Endothelial cell of umbilical vein (primary cell): ENCODE measurements around the gene C3orf38. TPM values are rescaled to one million over a fixed set of nuclear protein-coding genes. Genes with fewer than 3 reads are reported as not detected.

Source experiments
- BruUV-seq: library from RNA; stranded (reverse); fragments of 400-500 nt; replicated peaks from 2 replicates; lab custom pipeline; 2021; lab: Mats Ljungman, UMichigan
- CTCF ChIA-PET: fragments of 300-600, 350-600 bp; sonication (Branson Sonifier 250); formaldehyde crosslinking; loops from one replicate; lab custom pipeline; 2021; ENCODE audit warnings: antibody characterized with exemption, inconsistent platforms; lab: Charles Lee
- POLR2A ChIA-PET: fragments of 300-600, 350-600 bp; sonication (Branson Sonifier 250); formaldehyde crosslinking; loops from one replicate; lab custom pipeline; 2021; ENCODE audit warnings: antibody characterized with exemption, inconsistent platforms; lab: Charles Lee
- DNase-seq: peaks from one replicate; pipeline ENCODE4 v3.0.0-alpha.2; 2011; ENCODE audit warnings: low read depth, low spot score
- FAIRE-seq: peaks from 2 replicates; lab custom pipeline; 2011; peaks lifted over from hg19 to GRCh38; lab: Jason Lieb, UNC
- H2AFZ ChIP-seq: 2 replicates; pipeline ENCODE4 v1.6.0; 2012; ENCODE audit warnings: low read depth, low read length, control low read depth, inconsistent platforms
- H3K27ac ChIP-seq: 2 replicates; pipeline ENCODE4 v1.5.1; 2011; ENCODE audit warnings: low read depth, mild to moderate bottlenecking, control low read depth, low read length, moderate library complexity; ENCODE audit not compliant: insufficient read depth
- H3K27me3 ChIP-seq, 2 experiments: 2 replicates each; pipeline versions ENCODE4 v1.6.0 to v1.6.1; 2011; ENCODE audit warnings: low read length in 2 of 2, mixed read lengths in 1 of 2; ENCODE audit not compliant: control insufficient read depth in 2 of 2, insufficient read depth in 2 of 2
- H3K36me3 ChIP-seq, 2 experiments: 2 replicates in 1 of 2; 3 replicates in 1 of 2; pipeline ENCODE4 v1.5.1; 2011; ENCODE audit warnings: low read length in 2 of 2, mild to moderate bottlenecking in 1 of 2, moderate library complexity in 1 of 2; ENCODE audit not compliant: control insufficient read depth in 2 of 2, insufficient read depth in 2 of 2; ENCODE audit errors: extremely low read depth in 1 of 2
- H3K4me1 ChIP-seq: 3 replicates; pipeline ENCODE4 v1.5.1; 2011; ENCODE audit warnings: mild to moderate bottlenecking, low read length; ENCODE audit not compliant: control insufficient read depth, insufficient read depth; ENCODE audit errors: extremely low read depth
- H3K4me2 ChIP-seq: 2 replicates; pipeline ENCODE4 v1.6.1; 2011; ENCODE audit warnings: low read length, control low read depth, mixed read lengths; ENCODE audit not compliant: insufficient read depth
- H3K4me3 ChIP-seq, 3 experiments: fragments of 200-600 bp in 1 of 3; sonication (generic), shearing (Covaris generic) in 1 of 3; replicated peaks in 1 of 3; 2 replicates each; pipeline ENCODE4 v1.5.1; 2011 to 2016; ENCODE audit warnings: control low read depth in 3 of 3, low read length in 3 of 3, mild to moderate bottlenecking in 2 of 3, inconsistent platforms in 1 of 3, low read depth in 1 of 3, moderate library complexity in 1 of 3; ENCODE audit not compliant: insufficient read depth in 1 of 3
- H3K79me2 ChIP-seq: 2 replicates; pipeline ENCODE4 v1.6.0; 2012; ENCODE audit warnings: low read length, inconsistent platforms; ENCODE audit not compliant: control insufficient read depth, insufficient read depth
- H3K9ac ChIP-seq: replicated peaks from 2 replicates; pipeline ENCODE3; 2011; ENCODE audit warnings: low read length, control low read depth; ENCODE audit not compliant: insufficient read depth; ENCODE audit errors: extremely low read depth
- H3K9me1 ChIP-seq: replicated peaks from 3 replicates; pipeline ENCODE4 v1.6.0; 2011; ENCODE audit warnings: mild to moderate bottlenecking, low read length; ENCODE audit not compliant: control insufficient read depth, insufficient read depth; ENCODE audit errors: extremely low read depth
- H3K9me3 ChIP-seq: replicated peaks from 2 replicates; pipeline ENCODE4 v1.5.1; 2012; ENCODE audit warnings: low read length, inconsistent platforms; ENCODE audit not compliant: control insufficient read depth, insufficient read depth
- H4K20me1 ChIP-seq: replicated peaks from 2 replicates; pipeline ENCODE3; 2011; ENCODE audit warnings: mild to moderate bottlenecking, low read length; ENCODE audit not compliant: control insufficient read depth, insufficient read depth; ENCODE audit errors: extremely low read depth
- EZH2 ChIP-seq: IDR thresholded peaks from 2 replicates; pipeline ENCODE4 v1.6.1; 2012; ENCODE audit warnings: borderline replicate concordance, low read depth, mild to moderate bottlenecking, moderate library complexity, low read length, inconsistent platforms; ENCODE audit not compliant: severe bottlenecking
- FOS ChIP-seq: IDR thresholded peaks from 2 replicates; pipeline ENCODE4 v1.6.1; 2011; ENCODE audit warnings: mild to moderate bottlenecking, low read length, moderate library complexity, borderline replicate concordance; ENCODE audit not compliant: insufficient read depth
- GATA2 ChIP-seq: IDR thresholded peaks from 2 replicates; pipeline ENCODE4 v1.7.0; 2011; ENCODE audit warnings: low read depth, mild to moderate bottlenecking, moderate library complexity, mixed read lengths, low read length; ENCODE audit not compliant: insufficient read length, insufficient read depth
- JUN ChIP-seq: IDR thresholded peaks from 2 replicates; pipeline ENCODE4 v1.6.1; 2011; ENCODE audit warnings: borderline replicate concordance, low read depth; ENCODE audit not compliant: insufficient read length, insufficient read depth
- MYC ChIP-seq: IDR thresholded peaks from one replicate; pipeline ENCODE4 v1.6.1; 2011; ENCODE audit warnings: mild to moderate bottlenecking, low read depth, low read length
- POLR2A ChIP-seq: IDR thresholded peaks from 2 replicates; pipeline ENCODE4 v1.6.1; 2012; ENCODE audit warnings: low read depth, mild to moderate bottlenecking, control low read depth, low read length
- POLR2AphosphoS5 ChIP-seq: IDR thresholded peaks from 2 replicates; pipeline ENCODE4 v1.6.1; 2012; ENCODE audit warnings: low read depth, mild to moderate bottlenecking, control low read depth, low read length, moderate library complexity; ENCODE audit not compliant: insufficient read depth
- dilution Hi-C: fragments of 300-500 bp; cut with MboI; formaldehyde crosslinking; loops from one replicate; pipeline ENCODE4 v1.15.0; 2019; ENCODE audit warnings: low sequenced_read_pairs; ENCODE audit not compliant: extremely low pct_ligation_motif_present
- intact Hi-C: fragments of 100-400 bp; cut with micrococcal nuclease; formaldehyde crosslinking; loops from one replicate; pipeline ENCODE4 v1.10.0; 2022
- polyA plus RNA-seq, 4 experiments: library from polyadenylated mRNA; depleted of rRNA in 3 of 4; stranded (reverse) in 3 of 4; unstranded in 1 of 4; fragments of >200 nt; gene quantifications; 2 replicates each; pipeline versions ENCODE4 v1.2.1 to v1.2.3, GENCODE V29; 2011 to 2012; ENCODE audit warnings: missing spikeins in 1 of 4
- total RNA-seq: library from RNA; stranded (reverse); gene quantifications from 2 replicates; pipeline ENCODE4 v1.2.3, GENCODE V29; 2021
- TF ChIP-seq, protein P1 (sequence below), 2 donors: IDR thresholded peaks; 1 replicate in 1 of 2; 2 replicates in 1 of 2; pipeline ENCODE4 v1.5.1; 2011; ENCODE audit warnings: low read length in 2 of 2, mild to moderate bottlenecking in 2 of 2, moderate library complexity in 2 of 2, control low read depth in 1 of 2, inconsistent platforms in 1 of 2, low read depth in 1 of 2; ENCODE audit not compliant: insufficient read depth in 1 of 2; ENCODE audit errors: extremely low read depth in 1 of 2
- TF ChIP-seq, protein P2 (sequence below): IDR thresholded peaks from 2 replicates; pipeline ENCODE4 v1.6.1; 2011; ENCODE audit not compliant: insufficient read depth, insufficient read length

Gene C3orf38
- total and polyA plus RNA-seq, 2 donors (not counting 3 experiments of a cell fraction or from before 2014, with no cell fraction given), result 5.2 to 17.9 TPM

DNA sequence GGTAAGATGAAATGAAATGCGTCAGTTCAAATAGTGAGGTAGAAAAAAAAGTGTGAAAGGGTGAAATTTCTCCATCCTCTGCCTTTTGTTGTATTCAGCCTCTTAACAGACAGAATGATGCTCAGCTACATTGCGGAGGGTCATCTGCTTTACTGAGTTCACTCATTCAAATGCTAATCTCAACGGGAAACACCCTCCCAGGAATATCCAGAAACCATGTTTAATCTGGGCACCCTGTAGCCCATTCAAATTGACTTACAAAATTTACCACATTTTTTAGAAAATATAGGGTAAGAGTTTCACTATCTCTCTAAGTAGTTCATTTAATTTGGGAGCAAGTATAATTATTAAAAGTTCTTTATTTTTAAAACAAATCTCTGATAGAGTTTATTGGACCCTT lies 42.9 kb downstream of the C3orf38 start:
- no peaks in the 10 kb centered on the region for H3K9me1 ChIP-seq
- H3K27me3 ChIP-seq, result no peaks in the 10 kb centered on the region
- FAIRE-seq (no peak), DNase-seq (no peak)
- H3K79me2 ChIP-seq, result no peaks in the 10 kb centered on the region
- H2AFZ ChIP-seq, result no peak overlapping the region
- H3K4me2 ChIP-seq, result no peak overlapping the region
- H3K36me3 ChIP-seq, result no peaks in the 10 kb centered on the region
- H3K4me3 ChIP-seq, result no peak overlapping the region
- dilution Hi-C loops (no loop called here), intact Hi-C loops (no loop called here)
- H3K4me1 ChIP-seq, result no peaks in the 10 kb centered on the region
- H3K9me3 ChIP-seq, result no peaks in the 10 kb centered on the region
- no peak overlapping the region for H3K9ac ChIP-seq
- H3K27ac ChIP-seq, result no peak overlapping the region
- POLR2A ChIA-PET, result no interaction called here
- no peaks in the 10 kb centered on the region for H4K20me1 ChIP-seq
- CTCF ChIA-PET, result no interaction called here
- BruUV-seq, result no TSS peak
- TF ChIP-seq POLR2A, result no peak
- no peak for TF ChIP-seq FOS
- TF ChIP-seq EZH2, result no peak
- TF ChIP-seq POLR2AphosphoS5, result no peak
- no peak for TF ChIP-seq JUN
- TF ChIP-seq, protein P1, sequence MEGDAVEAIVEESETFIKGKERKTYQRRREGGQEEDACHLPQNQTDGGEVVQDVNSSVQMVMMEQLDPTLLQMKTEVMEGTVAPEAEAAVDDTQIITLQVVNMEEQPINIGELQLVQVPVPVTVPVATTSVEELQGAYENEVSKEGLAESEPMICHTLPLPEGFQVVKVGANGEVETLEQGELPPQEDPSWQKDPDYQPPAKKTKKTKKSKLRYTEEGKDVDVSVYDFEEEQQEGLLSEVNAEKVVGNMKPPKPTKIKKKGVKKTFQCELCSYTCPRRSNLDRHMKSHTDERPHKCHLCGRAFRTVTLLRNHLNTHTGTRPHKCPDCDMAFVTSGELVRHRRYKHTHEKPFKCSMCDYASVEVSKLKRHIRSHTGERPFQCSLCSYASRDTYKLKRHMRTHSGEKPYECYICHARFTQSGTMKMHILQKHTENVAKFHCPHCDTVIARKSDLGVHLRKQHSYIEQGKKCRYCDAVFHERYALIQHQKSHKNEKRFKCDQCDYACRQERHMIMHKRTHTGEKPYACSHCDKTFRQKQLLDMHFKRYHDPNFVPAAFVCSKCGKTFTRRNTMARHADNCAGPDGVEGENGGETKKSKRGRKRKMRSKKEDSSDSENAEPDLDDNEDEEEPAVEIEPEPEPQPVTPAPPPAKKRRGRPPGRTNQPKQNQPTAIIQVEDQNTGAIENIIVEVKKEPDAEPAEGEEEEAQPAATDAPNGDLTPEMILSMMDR (IDR thresholded peaks at IDR 0.05; ENCODE audit: extremely low read depth in 1 of 2, insufficient read depth in 1 of 2, low read depth in 1 of 2, low read length in 2 of 2), result no peak
- TF ChIP-seq GATA2, result no peak
- no peak for TF ChIP-seq MYC
- TF ChIP-seq, protein P2, sequence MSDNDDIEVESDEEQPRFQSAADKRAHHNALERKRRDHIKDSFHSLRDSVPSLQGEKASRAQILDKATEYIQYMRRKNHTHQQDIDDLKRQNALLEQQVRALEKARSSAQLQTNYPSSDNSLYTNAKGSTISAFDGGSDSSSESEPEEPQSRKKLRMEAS, result no peak
